ENCODE results near the gene OR51B4.

- no peak for TF ChIP-seq CTCF (IDR thresholded peaks at IDR 0.05)
- TF ChIP-seq EP300 (IDR thresholded peaks at IDR 0.05): no peak
- no peak for TF ChIP-seq POLR2AphosphoS5 (IDR thresholded peaks at IDR 0.05)
Measured at GRCh38 chr11:5301846-5302245, at the start of gene OR51B4.
